H1 (cell line): Measurements from ENCODE around the gene HES2. TPM values are rescaled to one million over a fixed set of nuclear protein-coding genes. Genes with fewer than 3 reads are reported as not detected.
A peak's percentile ranks its signal among the peaks of the same experiment; 100 is the strongest.

Source experiments
- CTCF ChIA-PET: fragments of 300-600 bp; sonication (Branson Sonifier 250); formaldehyde crosslinking; loops from one replicate; lab custom pipeline; 2021; ENCODE audit not compliant: partially characterized antibody; lab: Charles Lee
- POLR2A ChIA-PET: fragments of 300-600 bp; sonication (Branson Sonifier 250); formaldehyde crosslinking; loops from one replicate; lab custom pipeline; 2021; ENCODE audit warnings: inconsistent platforms; ENCODE audit not compliant: partially characterized antibody; lab: Charles Lee
- DNase-seq, 2 experiments: peaks; one replicate each; pipeline versions ENCODE4 v3.0.0 to v3.0.0-alpha.2; 2010 to 2022; ENCODE audit warnings: low spot score in 2 of 2, low read depth in 1 of 2, mixed read lengths in 1 of 2
- FAIRE-seq: peaks from 2 replicates; lab custom pipeline; 2011; peaks lifted over from hg19 to GRCh38; lab: Jason Lieb, UNC
- H2AFZ ChIP-seq: 2 replicates; pipeline ENCODE4 v1.8.1; 2012; ENCODE audit warnings: low read length, inconsistent platforms
- H2AK5ac ChIP-seq: 2 replicates; pipeline ENCODE4 v1.6.1; 2013; ENCODE audit warnings: low read depth, low read length
- H2BK120ac ChIP-seq: replicated peaks from 2 replicates; pipeline ENCODE3; 2013; ENCODE audit warnings: low read depth, low read length, inconsistent platforms
- H2BK12ac ChIP-seq: 2 replicates; pipeline ENCODE4 v1.6.1; 2013; ENCODE audit warnings: low read depth, low read length
- H2BK15ac ChIP-seq: 2 replicates; pipeline ENCODE4 v1.6.1; 2013; ENCODE audit warnings: low read length
- H2BK20ac ChIP-seq: 2 replicates; pipeline ENCODE4 v1.6.1; 2013; ENCODE audit warnings: low read length
- H2BK5ac ChIP-seq: 2 replicates; pipeline ENCODE4 v1.6.1; 2013; ENCODE audit warnings: low read depth, low read length
- H3K14ac ChIP-seq: 2 replicates; pipeline ENCODE4 v1.6.1; 2013; ENCODE audit warnings: inconsistent platforms; ENCODE audit not compliant: insufficient read length
- H3K18ac ChIP-seq: 2 replicates; pipeline ENCODE4 v1.6.1; 2013; ENCODE audit warnings: low read length; ENCODE audit errors: extremely low read depth
- H3K23ac ChIP-seq: 2 replicates; pipeline ENCODE4 v1.6.1; 2013; ENCODE audit warnings: inconsistent platforms; ENCODE audit not compliant: insufficient read length
- H3K23me2 ChIP-seq: 2 replicates; pipeline ENCODE4 v1.6.1; 2013; ENCODE audit warnings: low read depth, low read length
- H3K27ac ChIP-seq: 2 replicates; pipeline ENCODE4 v1.6.1; 2011; ENCODE audit warnings: low read depth, low read length, inconsistent platforms
- H3K27me3 ChIP-seq, 4 experiments: replicated peaks in 1 of 4; 1 replicate in 1 of 4; 2 replicates in 3 of 4; pipeline versions ENCODE4 v1.6.1 to v1.8.1; 2011 to 2013; ENCODE audit warnings: low read length in 3 of 4, mild to moderate bottlenecking in 3 of 4, inconsistent platforms in 2 of 4, mixed read lengths in 2 of 4, moderate library complexity in 1 of 4; ENCODE audit not compliant: control insufficient read depth in 3 of 4, insufficient read depth in 3 of 4; ENCODE audit errors: extremely low read depth in 1 of 4
- H3K36me3 ChIP-seq, 4 experiments: 2 replicates each; pipeline versions ENCODE4 v1.6.1 to v1.8.1; 2011 to 2013; ENCODE audit warnings: mild to moderate bottlenecking in 4 of 4, low read length in 3 of 4, moderate library complexity in 2 of 4, control low read depth in 1 of 4, inconsistent platforms in 1 of 4; ENCODE audit not compliant: insufficient read depth in 4 of 4, control insufficient read depth in 2 of 4
- H3K4ac ChIP-seq: replicated peaks from 2 replicates; pipeline ENCODE3; 2013; ENCODE audit warnings: low read length, low read depth, mixed read lengths, inconsistent platforms; ENCODE audit not compliant: insufficient read length
- H3K4me1 ChIP-seq, 4 experiments: replicated peaks in 1 of 4; 1 replicate in 1 of 4; 2 replicates in 3 of 4; pipeline versions ENCODE4 v1.6.1 to v1.8.1; 2011 to 2013; ENCODE audit warnings: low read length in 3 of 4, inconsistent platforms in 2 of 4, mixed read lengths in 1 of 4; ENCODE audit not compliant: insufficient read depth in 4 of 4, control insufficient read depth in 3 of 4
- H3K4me2 ChIP-seq, 2 experiments: 2 replicates each; pipeline versions ENCODE4 v1.6.1 to v1.8.1; 2011 to 2013; ENCODE audit warnings: low read depth in 2 of 2, low read length in 2 of 2, control low read depth in 1 of 2, inconsistent platforms in 1 of 2, mild to moderate bottlenecking in 1 of 2; ENCODE audit not compliant: insufficient read depth in 1 of 2
- H3K4me3 ChIP-seq, 4 experiments: fragments of 200-600, 300-600 bp in 1 of 4; sonication (generic), shearing (Covaris generic), sonication (Bioruptor Twin) in 1 of 4; 2 replicates each; pipeline versions ENCODE4 v1.5.1 to v1.8.1; 2011 to 2016; ENCODE audit warnings: low read length in 4 of 4, low read depth in 3 of 4, control low read depth in 2 of 4, inconsistent platforms in 2 of 4, mild to moderate bottlenecking in 2 of 4, mixed read lengths in 1 of 4, moderate library complexity in 1 of 4; ENCODE audit not compliant: insufficient read depth in 2 of 4; ENCODE audit errors: extremely low read depth in 1 of 4
- H3K56ac ChIP-seq: replicated peaks from 2 replicates; pipeline ENCODE3; 2013; ENCODE audit warnings: low read depth, mild to moderate bottlenecking, mixed read lengths, low read length, inconsistent platforms; ENCODE audit not compliant: insufficient read length
- H3K79me1 ChIP-seq: 2 replicates; pipeline ENCODE4 v1.6.1; 2013; ENCODE audit warnings: low read depth, low read length, control low read depth
- H3K79me2 ChIP-seq, 2 experiments: 2 replicates each; pipeline versions ENCODE4 v1.6.1 to v1.8.1; 2012 to 2013; ENCODE audit warnings: low read length in 2 of 2, mild to moderate bottlenecking in 2 of 2, inconsistent platforms in 1 of 2; ENCODE audit not compliant: insufficient read depth in 2 of 2, control insufficient read depth in 1 of 2
- H3K9ac ChIP-seq, 4 experiments: replicated peaks in 1 of 4; 1 replicate in 1 of 4; 2 replicates in 3 of 4; pipeline versions ENCODE4 v1.6.1 to v1.8.1; 2011 to 2013; ENCODE audit warnings: low read depth in 3 of 4, low read length in 3 of 4, control low read depth in 2 of 4, mild to moderate bottlenecking in 2 of 4, moderate library complexity in 2 of 4, inconsistent platforms in 1 of 4; ENCODE audit errors: extremely low read depth in 1 of 4
- H3K9me3 ChIP-seq, 2 experiments: 2 replicates each; pipeline versions ENCODE4 v1.6.1 to v1.8.1; 2012 to 2013; ENCODE audit warnings: mild to moderate bottlenecking in 2 of 2, moderate library complexity in 2 of 2, control low read depth in 1 of 2, inconsistent platforms in 1 of 2, low read depth in 1 of 2, low read length in 1 of 2, mixed read lengths in 1 of 2; ENCODE audit not compliant: insufficient read depth in 2 of 2
- H4K20me1 ChIP-seq, 2 experiments: replicated peaks in 1 of 2; 2 replicates each; pipeline versions ENCODE3 to v1.8.1; 2011 to 2013; ENCODE audit warnings: inconsistent platforms in 2 of 2, low read length in 2 of 2, mild to moderate bottlenecking in 1 of 2; ENCODE audit not compliant: insufficient read depth in 2 of 2, control insufficient read depth in 1 of 2
- H4K5ac ChIP-seq: 2 replicates; pipeline ENCODE4 v1.6.1; 2013; ENCODE audit warnings: low read length, low read depth, mixed read lengths, inconsistent platforms; ENCODE audit not compliant: insufficient read length
- H4K8ac ChIP-seq: 2 replicates; pipeline ENCODE4 v1.8.0; 2013; ENCODE audit warnings: mild to moderate bottlenecking, moderate library complexity, low read length, inconsistent platforms; ENCODE audit not compliant: insufficient read depth; ENCODE audit errors: extremely low read depth
- H4K91ac ChIP-seq: replicated peaks from 2 replicates; pipeline ENCODE3; 2013; ENCODE audit warnings: low read length, mixed read lengths, inconsistent platforms; ENCODE audit not compliant: insufficient read length
- CREB1 ChIP-seq: IDR thresholded peaks from 2 replicates; pipeline ENCODE4 v1.6.1; 2012; ENCODE audit warnings: inconsistent platforms
- JUND ChIP-seq: IDR thresholded peaks from 2 replicates; pipeline ENCODE4 v1.6.1; 2011; ENCODE audit warnings: mild to moderate bottlenecking, improper control_type of control experiment, low read length
- WGBS, 2 experiments: shearing (Covaris generic) in 1 of 2; methylation state at CpG; one replicate each; pipeline versions ENCODE4 v1.1.6 to v1.1.7; 2013 to 2015; ENCODE audit warnings: low lambda C conversion rate in 2 of 2, mixed read lengths in 2 of 2, inconsistent platforms in 1 of 2, low coverage in 1 of 2, missing lambda C conversion rate in 1 of 2; ENCODE audit not compliant: insufficient replicate concordance in 2 of 2, insufficient coverage in 1 of 2, insufficient read length in 1 of 2; ENCODE audit errors: extremely low coverage in 1 of 2, missing lambda C conversion rate in 1 of 2; 5-methylcytosine and 5-hydroxymethylcytosine counted together
- polyA plus RNA-seq, 7 experiments: library from polyadenylated mRNA; depleted of rRNA in 3 of 7; stranded (reverse) in 5 of 7; unstranded in 2 of 7; fragments of >200 nt in 5 of 7; fragments of 200-250 nt in 2 of 7; gene quantifications; 1 replicate in 5 of 7; 2 replicates in 1 of 7; 4 replicates in 1 of 7; pipeline versions ENCODE4 v1.2.1 to v1.2.3, GENCODE V29; 2011 to 2013; ENCODE audit warnings: missing spikeins in 2 of 7, mixed read lengths in 2 of 7
- total RNA-seq: library from RNA; stranded (reverse); fragmentation: NEBNext Ultra II Directional; extraction: Animal tissue kit (Norgen Biotek cat#: 25700); gene quantifications from 2 replicates; pipeline ENCODE4 v1.2.1, GENCODE V29; 2021

HES2 gene
- total and polyA plus RNA-seq, 2 of the 8 experiments (the other 6 are each of a cell fraction or from before 2014, with no cell fraction given), result 0.15 to 0.53 TPM

GRCh38 chr1:6416295-6416656 lies 3.4 kb downstream of the HES2 start:
- no peak overlapping the region for H3K14ac ChIP-seq
- FAIRE-seq (no peak), DNase-seq (no peak)
- H2BK5ac ChIP-seq, result no peak overlapping the region
- H2BK12ac ChIP-seq, result peak overlapping the region; percentile 77; the same call in 1 of the 2 replicates
- peaks cover 0 to 8% (median 0%) of the 10 kb centered on the region in 4 experiments; a peak in 1 of 8 replicates for H3K36me3 ChIP-seq
- no peak overlapping the region for H3K18ac ChIP-seq
- no peak overlapping the region for H4K8ac ChIP-seq
- no peaks in the 10 kb centered on the region for H3K79me1 ChIP-seq
- no peak overlapping the region for H4K5ac ChIP-seq
- TF ChIP-seq CREB1 (no peak), JUND (no peak)
- no peak overlapping the region for H3K56ac ChIP-seq
- H3K23me2 ChIP-seq, result peaks cover 11% of the 10 kb centered on the region; the same call in 1 of the 2 replicates
- no peak overlapping the region for H2BK120ac ChIP-seq
- no peak overlapping the region for H3K4ac ChIP-seq
- peak overlapping the region; percentile 28; the same call in 1 of the 2 replicates for H2AK5ac ChIP-seq
- ChIA-PET CTCF (interaction anchor here (1.1 to 58.4 kb wide), 7 partner anchors 11 to 209 kb away, joined by 3 to 1769 read pairs (median 20); no protein-coding TSS in a partner anchor), POLR2A (no interaction called here)
- H3K9ac ChIP-seq, result no peak overlapping the region
- 94% methylated on average over 8 of the region's 8 CpGs; no CpG with 5 or more reads in 1 of the 2 experiments for WGBS, 2 experiments
- no peaks in the 10 kb centered on the region for H3K79me2 ChIP-seq
- no peak overlapping the region for H3K4me3 ChIP-seq
- no peak overlapping the region for H2AFZ ChIP-seq
- no peak overlapping the region for H3K27ac ChIP-seq
- H3K4me1 ChIP-seq, result peaks cover 6 to 22% (median 10%) of the 10 kb centered on the region in 4 experiments
- no peak overlapping the region for H3K4me2 ChIP-seq
- H2BK20ac ChIP-seq, result no peak overlapping the region
- H3K23ac ChIP-seq, result no peak overlapping the region
- H4K20me1 ChIP-seq, result peaks cover 0 to 5% of the 10 kb centered on the region in 2 experiments
- no peaks in the 10 kb centered on the region for H3K9me3 ChIP-seq
- H2BK15ac ChIP-seq, result no peak overlapping the region
- peaks cover 46 to 70% (median 69%) of the 10 kb centered on the region in 4 experiments for H3K27me3 ChIP-seq
- no peak overlapping the region for H4K91ac ChIP-seq
